ENCODE measurements around the gene HDAC4. TPM values are rescaled to one million over a fixed set of nuclear protein-coding genes. Genes with fewer than 3 reads are reported as not detected.

HDAC4 gene
- total and polyA plus RNA-seq, 4 donors, result 2.9 to 37.2 (median 4.4) TPM

DNA sequence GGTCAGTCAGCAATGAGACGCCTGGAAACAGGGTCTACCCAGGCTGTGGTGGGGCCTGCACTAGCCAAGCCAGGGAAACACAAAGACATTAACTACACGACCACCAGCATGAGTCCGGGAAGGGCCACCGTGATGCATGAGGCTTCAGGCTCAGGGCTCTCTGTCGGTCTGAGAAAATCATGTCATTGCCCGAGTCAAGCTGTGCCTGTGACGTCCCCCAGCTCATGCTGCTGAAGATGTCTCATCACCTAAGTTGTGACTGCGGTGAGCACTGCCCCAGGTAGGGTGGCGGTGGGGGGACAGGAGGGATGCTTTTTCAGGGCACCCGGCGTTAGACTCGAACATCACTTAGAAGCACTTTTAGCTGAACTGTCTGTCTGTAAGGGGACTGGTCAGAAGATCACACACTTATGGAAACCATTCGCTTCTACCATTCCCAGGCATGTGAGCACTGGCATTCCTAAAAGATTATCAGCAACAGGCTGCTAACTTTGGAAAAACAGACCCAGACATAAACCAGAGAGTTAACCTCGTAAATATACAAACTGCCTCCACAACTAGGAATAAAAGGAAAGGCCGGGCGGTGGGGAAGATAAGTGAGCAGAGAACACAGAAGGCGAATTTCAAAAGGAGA, 234.5 kb downstream of the HDAC4 start:
- Histone ChIP-seq H3K27me3 (ENCODE audit: control insufficient read depth in 4 of 4, insufficient read depth in 4 of 4, low read length in 3 of 4) (no peaks in the 10 kb centered on the region), H3K36me3 (ENCODE audit: control insufficient read depth in 4 of 4, insufficient read depth in 3 of 4, low read depth in 1 of 4, low read length in 3 of 4) (peaks cover under 1 to 12% (median 9%) of the 10 kb centered on the region in 4 donors), H3K4me1 (ENCODE audit: control insufficient read depth in 4 of 4, insufficient read depth in 4 of 4, low read length in 3 of 4) (no peaks in the 10 kb centered on the region), H3K4me3 (ENCODE audit: low read depth in 1 of 3, low read length in 3 of 3) (no peak overlapping the region), H3K9ac (ENCODE audit: low read depth in 1 of 2, low read length in 2 of 2) (no peak overlapping the region), H3K27ac (ENCODE audit: low read depth in 1 of 2, low read length in 2 of 2) (no peak overlapping the region), H3K9me3 (ENCODE audit: control insufficient read depth in 4 of 4, low read length in 3 of 4) (peaks cover 0 to 7% (median under 1%) of the 10 kb centered on the region in 4 donors)
- no peak for DNase-seq (ENCODE audit: low spot score)
- TF ChIP-seq FOXA2 (IDR thresholded peaks at IDR 0.05) (no peak), FOXA1 (IDR thresholded peaks at IDR 0.05) (no peak), HNF4A (conservative IDR thresholded peaks at IDR 0.05) (no peak), SP1 (IDR thresholded peaks at IDR 0.05) (no peak), YY1 (IDR thresholded peaks at IDR 0.05) (no peak), NR2F2 (IDR thresholded peaks at IDR 0.05) (no peak), JUND (IDR thresholded peaks at IDR 0.05) (no peak), GABPA (IDR thresholded peaks at IDR 0.05 in 1 of 2, conservative IDR thresholded peaks at IDR 0.05 in 1 of 2) (no peak)
- TF ChIP-seq, protein P1, sequence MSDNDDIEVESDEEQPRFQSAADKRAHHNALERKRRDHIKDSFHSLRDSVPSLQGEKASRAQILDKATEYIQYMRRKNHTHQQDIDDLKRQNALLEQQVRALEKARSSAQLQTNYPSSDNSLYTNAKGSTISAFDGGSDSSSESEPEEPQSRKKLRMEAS (IDR thresholded peaks at IDR 0.05), result no peak
- TF ChIP-seq, protein P2, sequence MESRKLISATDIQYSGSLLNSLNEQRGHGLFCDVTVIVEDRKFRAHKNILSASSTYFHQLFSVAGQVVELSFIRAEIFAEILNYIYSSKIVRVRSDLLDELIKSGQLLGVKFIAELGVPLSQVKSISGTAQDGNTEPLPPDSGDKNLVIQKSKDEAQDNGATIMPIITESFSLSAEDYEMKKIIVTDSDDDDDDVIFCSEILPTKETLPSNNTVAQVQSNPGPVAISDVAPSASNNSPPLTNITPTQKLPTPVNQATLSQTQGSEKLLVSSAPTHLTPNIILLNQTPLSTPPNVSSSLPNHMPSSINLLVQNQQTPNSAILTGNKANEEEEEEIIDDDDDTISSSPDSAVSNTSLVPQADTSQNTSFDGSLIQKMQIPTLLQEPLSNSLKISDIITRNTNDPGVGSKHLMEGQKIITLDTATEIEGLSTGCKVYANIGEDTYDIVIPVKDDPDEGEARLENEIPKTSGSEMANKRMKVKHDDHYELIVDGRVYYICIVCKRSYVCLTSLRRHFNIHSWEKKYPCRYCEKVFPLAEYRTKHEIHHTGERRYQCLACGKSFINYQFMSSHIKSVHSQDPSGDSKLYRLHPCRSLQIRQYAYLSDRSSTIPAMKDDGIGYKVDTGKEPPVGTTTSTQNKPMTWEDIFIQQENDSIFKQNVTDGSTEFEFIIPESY (IDR thresholded peaks at IDR 0.05), result no peak
- TF ChIP-seq, protein P3, sequence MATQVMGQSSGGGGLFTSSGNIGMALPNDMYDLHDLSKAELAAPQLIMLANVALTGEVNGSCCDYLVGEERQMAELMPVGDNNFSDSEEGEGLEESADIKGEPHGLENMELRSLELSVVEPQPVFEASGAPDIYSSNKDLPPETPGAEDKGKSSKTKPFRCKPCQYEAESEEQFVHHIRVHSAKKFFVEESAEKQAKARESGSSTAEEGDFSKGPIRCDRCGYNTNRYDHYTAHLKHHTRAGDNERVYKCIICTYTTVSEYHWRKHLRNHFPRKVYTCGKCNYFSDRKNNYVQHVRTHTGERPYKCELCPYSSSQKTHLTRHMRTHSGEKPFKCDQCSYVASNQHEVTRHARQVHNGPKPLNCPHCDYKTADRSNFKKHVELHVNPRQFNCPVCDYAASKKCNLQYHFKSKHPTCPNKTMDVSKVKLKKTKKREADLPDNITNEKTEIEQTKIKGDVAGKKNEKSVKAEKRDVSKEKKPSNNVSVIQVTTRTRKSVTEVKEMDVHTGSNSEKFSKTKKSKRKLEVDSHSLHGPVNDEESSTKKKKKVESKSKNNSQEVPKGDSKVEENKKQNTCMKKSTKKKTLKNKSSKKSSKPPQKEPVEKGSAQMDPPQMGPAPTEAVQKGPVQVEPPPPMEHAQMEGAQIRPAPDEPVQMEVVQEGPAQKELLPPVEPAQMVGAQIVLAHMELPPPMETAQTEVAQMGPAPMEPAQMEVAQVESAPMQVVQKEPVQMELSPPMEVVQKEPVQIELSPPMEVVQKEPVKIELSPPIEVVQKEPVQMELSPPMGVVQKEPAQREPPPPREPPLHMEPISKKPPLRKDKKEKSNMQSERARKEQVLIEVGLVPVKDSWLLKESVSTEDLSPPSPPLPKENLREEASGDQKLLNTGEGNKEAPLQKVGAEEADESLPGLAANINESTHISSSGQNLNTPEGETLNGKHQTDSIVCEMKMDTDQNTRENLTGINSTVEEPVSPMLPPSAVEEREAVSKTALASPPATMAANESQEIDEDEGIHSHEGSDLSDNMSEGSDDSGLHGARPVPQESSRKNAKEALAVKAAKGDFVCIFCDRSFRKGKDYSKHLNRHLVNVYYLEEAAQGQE (IDR thresholded peaks at IDR 0.05), result no peak
- TF ChIP-seq, protein P4, sequence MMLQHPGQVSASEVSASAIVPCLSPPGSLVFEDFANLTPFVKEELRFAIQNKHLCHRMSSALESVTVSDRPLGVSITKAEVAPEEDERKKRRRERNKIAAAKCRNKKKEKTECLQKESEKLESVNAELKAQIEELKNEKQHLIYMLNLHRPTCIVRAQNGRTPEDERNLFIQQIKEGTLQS (IDR thresholded peaks at IDR 0.05), result no peak
- 93% methylated on average over 17 of the region's 17 CpGs for WGBS

DNA sequence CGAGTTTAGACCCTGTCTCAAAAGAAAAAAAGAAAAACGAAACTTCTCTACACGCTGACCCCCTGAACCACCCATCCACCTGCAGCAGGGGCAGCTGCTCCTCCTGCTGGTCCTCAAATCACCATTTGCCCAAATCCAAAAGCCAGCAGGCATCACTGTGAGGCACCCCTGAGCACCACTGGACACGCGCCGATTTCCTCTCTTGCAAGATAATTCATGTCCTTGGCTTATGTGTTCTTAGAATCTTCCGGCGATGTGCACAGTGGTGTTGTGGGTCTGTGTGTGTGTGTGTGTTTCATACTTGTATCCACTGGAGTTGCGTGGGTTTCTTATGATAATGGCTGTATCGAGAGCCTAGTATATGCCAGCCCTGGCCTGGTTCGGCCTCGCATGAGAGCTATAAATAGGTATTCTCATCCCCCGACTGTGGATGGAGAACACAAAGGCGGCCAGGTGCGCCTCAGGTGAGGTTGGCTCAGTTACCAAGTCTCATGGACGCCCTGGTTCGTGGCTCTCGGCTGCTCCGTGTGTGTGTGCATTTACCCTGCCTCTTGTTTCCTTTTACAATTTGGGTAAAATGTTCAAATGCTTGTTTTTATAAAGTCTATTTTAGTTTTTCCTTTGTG, 235.5 kb downstream of the HDAC4 start:
- no peaks in the 10 kb centered on the region for H3K27me3 ChIP-seq (ENCODE audit: control insufficient read depth in 4 of 4, insufficient read depth in 4 of 4, low read length in 3 of 4)
- DNase-seq (ENCODE audit: low spot score), result no peak
- H3K36me3 ChIP-seq (ENCODE audit: control insufficient read depth in 4 of 4, insufficient read depth in 3 of 4, low read depth in 1 of 4, low read length in 3 of 4), result peaks cover 0 to 15% (median 7%) of the 10 kb centered on the region in 4 donors
- no peak overlapping the region for H3K9ac ChIP-seq (ENCODE audit: low read depth in 1 of 2, low read length in 2 of 2)
- no peaks in the 10 kb centered on the region for H3K9me3 ChIP-seq (ENCODE audit: control insufficient read depth in 4 of 4, low read length in 3 of 4)
- WGBS, result 97% methylated on average over 19 of the region's 19 CpGs
- H3K27ac ChIP-seq (ENCODE audit: low read depth in 1 of 2, low read length in 2 of 2), result no peak overlapping the region
- TF ChIP-seq YY1 (IDR thresholded peaks at IDR 0.05) (no peak), RXRA (IDR thresholded peaks at IDR 0.05) (no peak), SP1 (IDR thresholded peaks at IDR 0.05) (no peak), HNF4G (IDR thresholded peaks at IDR 0.05) (no peak), FOXA2 (IDR thresholded peaks at IDR 0.05) (no peak), TAF1 (conservative IDR thresholded peaks at IDR 0.05) (no peak), HNF4A (conservative IDR thresholded peaks at IDR 0.05) (no peak), RAD21 (IDR thresholded peaks at IDR 0.05) (no peak), NR2F2 (IDR thresholded peaks at IDR 0.05) (no peak), EGR1 (IDR thresholded peaks at IDR 0.05; ENCODE audit: low read depth in 2 of 2) (no peak), JUND (IDR thresholded peaks at IDR 0.05) (no peak), GABPA (IDR thresholded peaks at IDR 0.05 in 1 of 2, conservative IDR thresholded peaks at IDR 0.05 in 1 of 2) (no peak), FOXA1 (IDR thresholded peaks at IDR 0.05) (no peak)
- TF ChIP-seq, protein P1 (IDR thresholded peaks at IDR 0.05), result no peak
- TF ChIP-seq, protein P3 (IDR thresholded peaks at IDR 0.05), result no peak
- TF ChIP-seq, protein P2 (IDR thresholded peaks at IDR 0.05), result no peak
- TF ChIP-seq, protein P4 (IDR thresholded peaks at IDR 0.05), result no peak
- H3K4me1 ChIP-seq (ENCODE audit: control insufficient read depth in 4 of 4, insufficient read depth in 4 of 4, low read length in 3 of 4), result no peaks in the 10 kb centered on the region
- H3K4me3 ChIP-seq (ENCODE audit: low read depth in 1 of 3, low read length in 3 of 3), result no peak overlapping the region
